Mesothelial cell of epicardium (in vitro differentiated cells): ENCODE results near the gene VWF. TPM values are rescaled to one million over a fixed set of nuclear protein-coding genes. Genes with fewer than 3 reads are reported as not detected.

Experiments used
- DNase-seq, 2 experiments: peaks; one replicate each; pipeline ENCODE4 v3.0.0; 2021; ENCODE audit warnings: low spot score in 2 of 2; ENCODE audit not compliant: unreplicated experiment in 2 of 2
- H3K27ac Mint-ChIP-seq: 2 replicates; pipeline ENCODE4 v1.8.0; 2021; ENCODE audit warnings: mixed read lengths
- H3K27me3 Mint-ChIP-seq: 2 replicates; pipeline ENCODE4 v1.8.0; 2021; ENCODE audit warnings: low read depth, mixed read lengths
- H3K36me3 Mint-ChIP-seq: 2 replicates; pipeline ENCODE4 v1.8.0; 2021; ENCODE audit warnings: mixed read lengths
- H3K4me1 Mint-ChIP-seq: 2 replicates; pipeline ENCODE4 v1.8.0; 2021; ENCODE audit warnings: mixed read lengths
- H3K4me3 Mint-ChIP-seq: 2 replicates; pipeline ENCODE4 v1.8.0; 2021; ENCODE audit warnings: mild to moderate bottlenecking, moderate library complexity, mixed read lengths
- H3K9me3 Mint-ChIP-seq: 2 replicates; pipeline ENCODE4 v1.8.0; 2021; ENCODE audit warnings: mixed read lengths
- CTCF ChIP-seq: fragments of 200-600 bp; sonication (generic); IDR thresholded peaks from one replicate; pipeline ENCODE4 v1.5.0; 2021; ENCODE audit warnings: antibody characterized with exemption; ENCODE audit not compliant: unreplicated experiment
- total RNA-seq: library from RNA; stranded (reverse); gene quantifications from 3 replicates; pipeline ENCODE4 v1.2.1, GENCODE V29; 2021

VWF gene
- total RNA-seq, 1 donor from 2014 or later: 0.31 TPM

- Mint-ChIP-seq H3K27me3 (no peaks in the 10 kb centered on the region), H3K4me3 (no peak overlapping the region), H3K36me3 (no peaks in the 10 kb centered on the region), H3K4me1 (peaks cover 9% of the 10 kb centered on the region), H3K27ac (no peak overlapping the region), H3K9me3 (peaks cover 4% of the 10 kb centered on the region)
- no peak for TF ChIP-seq CTCF
- no peak for DNase-seq
Measured at GRCh38 chr12:6095269-6095668, 29.2 kb downstream of the VWF start.

GRCh38 chr12:6093764-6094163, 30.7 kb downstream of the VWF start:
- Mint-ChIP-seq H3K36me3 (no peaks in the 10 kb centered on the region), H3K4me1 (peaks cover 23% of the 10 kb centered on the region), H3K27ac (no peak overlapping the region), H3K27me3 (no peaks in the 10 kb centered on the region), H3K9me3 (peaks cover 4% of the 10 kb centered on the region), H3K4me3 (no peak overlapping the region)
- no peak for DNase-seq
- no peak for TF ChIP-seq CTCF

GRCh38 chr12:6092784-6093722, 31.4 kb downstream of the VWF start:
- no peak for DNase-seq
- no peak overlapping the region for H3K4me3 Mint-ChIP-seq
- peak overlapping the region; percentile 7 for H3K27ac Mint-ChIP-seq

GRCh38 chr12:6091786-6092566, 32.5 kb downstream of the VWF start:
- Mint-ChIP-seq H3K4me1 (peaks cover 33% of the 10 kb centered on the region), H3K27ac (no peak overlapping the region), H3K4me3 (no peak overlapping the region), H3K27me3 (no peaks in the 10 kb centered on the region), H3K36me3 (no peaks in the 10 kb centered on the region), H3K9me3 (peaks cover 4% of the 10 kb centered on the region)
- TF ChIP-seq CTCF: no peak
- DNase-seq: no peak

More at GRCh38 chr12:6092784-6093722, 31.4 kb downstream of the VWF start:
- Mint-ChIP-seq H3K27me3 (no peaks in the 10 kb centered on the region), H3K4me1 (peaks cover 30% of the 10 kb centered on the region), H3K9me3 (peaks cover 4% of the 10 kb centered on the region), H3K36me3 (no peaks in the 10 kb centered on the region)
- no peak for TF ChIP-seq CTCF

GRCh38 chr12:6090803-6091202, 33.7 kb downstream of the VWF start:
- Mint-ChIP-seq H3K4me3 (no peak overlapping the region), H3K27ac (peak overlapping the region; percentile 53), H3K27me3 (no peaks in the 10 kb centered on the region), H3K36me3 (no peaks in the 10 kb centered on the region), H3K9me3 (peaks cover 4% of the 10 kb centered on the region), H3K4me1 (peaks cover 40% of the 10 kb centered on the region)
- no peak for DNase-seq
- no peak for TF ChIP-seq CTCF
